OCI-LY1 (cell line): ENCODE results near the gene ADTRP.

Experiments used
- H2AFZ ChIP-seq: fragments of 200-600 bp; sonication (generic), shearing (Covaris generic); 2 replicates; pipeline ENCODE4 v1.6.0; 2014; ENCODE audit warnings: antibody characterized with exemption, mild to moderate bottlenecking, low read length
- H3F3A ChIP-seq: fragments of 200-600 bp; sonication (generic), shearing (Covaris generic); 2 replicates; pipeline ENCODE4 v1.6.0; 2014; ENCODE audit warnings: mild to moderate bottlenecking, antibody characterized with exemption, low read length, moderate library complexity; ENCODE audit not compliant: insufficient read depth
- H3K27ac ChIP-seq: fragments of 200-600 bp; sonication (generic); 2 replicates; pipeline ENCODE4 v1.5.1; 2014; ENCODE audit warnings: low read length, mixed run types, mild to moderate bottlenecking, low read depth; ENCODE audit not compliant: poor library complexity, severe bottlenecking
- H3K27me3 ChIP-seq: fragments of 200-600 bp; sonication (generic); 2 replicates; pipeline ENCODE4 v1.6.0; 2014; ENCODE audit warnings: antibody characterized with exemption, mild to moderate bottlenecking, low read length, moderate library complexity; ENCODE audit not compliant: insufficient read depth
- H3K36me3 ChIP-seq: fragments of 200-600 bp; sonication (generic); 2 replicates; pipeline ENCODE4 v1.6.1; 2014; ENCODE audit warnings: mild to moderate bottlenecking, antibody characterized with exemption, low read length, moderate library complexity, mixed read lengths; ENCODE audit not compliant: insufficient read depth
- H3K4me1 ChIP-seq: fragments of 200-600 bp; sonication (generic); 2 replicates; pipeline ENCODE4 v1.5.1; 2014; ENCODE audit warnings: mild to moderate bottlenecking, low read length, moderate library complexity; ENCODE audit not compliant: insufficient read depth, severe bottlenecking
- H3K4me2 ChIP-seq: fragments of 200-600 bp; sonication (generic), shearing (Covaris generic); 2 replicates; pipeline ENCODE4 v1.6.1; 2014; ENCODE audit warnings: low read length
- H3K4me3 ChIP-seq: fragments of 200-600 bp; sonication (generic); 2 replicates; pipeline ENCODE4 v1.5.1; 2014; ENCODE audit warnings: low read length, low read depth, mild to moderate bottlenecking, mixed read lengths; ENCODE audit not compliant: poor library complexity, severe bottlenecking
- H3K79me2 ChIP-seq: fragments of 200-600 bp; shearing (Covaris generic); 2 replicates; pipeline ENCODE4 v1.6.1; 2016; ENCODE audit warnings: mixed run types, low read length, mixed read lengths; ENCODE audit not compliant: insufficient read depth
- H3K9ac ChIP-seq: fragments of 200-600 bp; sonication (generic), shearing (Covaris generic); 2 replicates; pipeline ENCODE4 v1.6.1; 2014; ENCODE audit warnings: mild to moderate bottlenecking, low read length, mixed read lengths
- H3K9me2 ChIP-seq: fragments of 200-600 bp; sonication (generic), shearing (Covaris generic); 2 replicates; pipeline ENCODE4 v1.6.1; 2014; ENCODE audit warnings: low read depth, mild to moderate bottlenecking, low read length, mixed read lengths
- H3K9me3 ChIP-seq: fragments of 200-600 bp; shearing (Covaris generic); 2 replicates; pipeline ENCODE4 v1.6.1; 2014; ENCODE audit warnings: low read length, mixed read lengths
- H4K20me1 ChIP-seq: fragments of 200-600 bp; sonication (generic), shearing (Covaris generic); 2 replicates; pipeline ENCODE4 v1.6.0; 2016; ENCODE audit warnings: mild to moderate bottlenecking, low read length; ENCODE audit not compliant: insufficient read depth
- CTCF ChIP-seq: fragments of 200-600 bp; sonication (generic), shearing (Covaris generic); IDR thresholded peaks from 2 replicates; pipeline ENCODE4 v1.5.1; 2017; ENCODE audit warnings: mild to moderate bottlenecking, antibody characterized with exemption, low read length, moderate library complexity, mixed read lengths
- EZH2 ChIP-seq: fragments of 200-600 bp; sonication (generic), shearing (Covaris generic); IDR thresholded peaks from 2 replicates; pipeline ENCODE4 v1.8.0; 2017; ENCODE audit warnings: borderline replicate concordance, mixed run types, mild to moderate bottlenecking, antibody characterized with exemption, low read length, moderate library complexity, mixed read lengths

The ADTRP gene

DNA sequence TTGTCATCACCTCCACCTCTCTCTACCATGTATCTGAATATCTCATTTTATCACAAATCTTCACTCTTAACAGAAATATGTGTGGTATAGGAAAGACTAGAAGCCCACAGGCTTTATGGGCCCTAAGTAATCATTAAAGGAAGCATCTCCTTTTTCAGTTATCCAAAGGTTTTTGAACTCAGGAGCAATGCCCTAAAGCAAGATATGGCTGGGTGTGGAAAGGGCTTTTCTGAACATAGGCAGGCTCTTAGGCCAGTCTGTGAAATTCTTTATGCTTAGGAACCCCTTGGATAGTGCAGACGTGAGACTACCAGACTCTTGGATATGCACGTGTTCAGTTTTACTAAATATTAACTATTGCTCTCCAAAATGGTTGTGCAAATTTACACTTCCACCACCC lies 99.5 kb downstream of the ADTRP start:
- Histone ChIP-seq H3K27me3 (no peaks in the 10 kb centered on the region), H3K9ac (no peak overlapping the region), H4K20me1 (no peaks in the 10 kb centered on the region), H3K4me1 (no peaks in the 10 kb centered on the region), H3K9me2 (no peaks in the 10 kb centered on the region; the same call in 1 of the 2 replicates), H3K4me3 (no peak overlapping the region), H3K79me2 (no peaks in the 10 kb centered on the region), H3K9me3 (peaks cover 6% of the 10 kb centered on the region; the same call in 1 of the 2 replicates), H3K27ac (no peak overlapping the region), H3K36me3 (no peaks in the 10 kb centered on the region; the same call in 1 of the 2 replicates), H2AFZ (no peak overlapping the region), H3K4me2 (no peak overlapping the region), H3F3A (no peaks in the 10 kb centered on the region)
- TF ChIP-seq CTCF (no peak), EZH2 (no peak)

- no peaks in the 10 kb centered on the region; the same call in 1 of the 2 replicates for H3K9me2 ChIP-seq
- no peaks in the 10 kb centered on the region for H4K20me1 ChIP-seq
- TF ChIP-seq CTCF: no peak
- no peak for TF ChIP-seq EZH2
- peaks cover 2% of the 10 kb centered on the region; the same call in 1 of the 2 replicates for H3K9me3 ChIP-seq
- no peak overlapping the region for H3K4me2 ChIP-seq
- no peaks in the 10 kb centered on the region for H3K79me2 ChIP-seq
- H3K27me3 ChIP-seq: no peaks in the 10 kb centered on the region
- H3K27ac ChIP-seq: no peak overlapping the region
- H3K9ac ChIP-seq: no peak overlapping the region
- H3K4me1 ChIP-seq: no peaks in the 10 kb centered on the region
- H3F3A ChIP-seq: no peaks in the 10 kb centered on the region
- no peaks in the 10 kb centered on the region; the same call in 1 of the 2 replicates for H3K36me3 ChIP-seq
- no peak overlapping the region for H3K4me3 ChIP-seq
- H2AFZ ChIP-seq: no peak overlapping the region
Measured at GRCh38 chr6:11675601-11676000, 103.0 kb downstream of the ADTRP start.

GRCh38 chr6:11672669-11673068 lies 105.9 kb downstream of the ADTRP start:
- no peaks in the 10 kb centered on the region for H3K9me3 ChIP-seq
- no peaks in the 10 kb centered on the region for H4K20me1 ChIP-seq
- no peaks in the 10 kb centered on the region for H3K79me2 ChIP-seq
- no peak overlapping the region for H2AFZ ChIP-seq
- no peak overlapping the region for H3K27ac ChIP-seq
- H3K4me3 ChIP-seq: no peak overlapping the region
- no peak for TF ChIP-seq EZH2
- no peaks in the 10 kb centered on the region for H3K27me3 ChIP-seq
- no peaks in the 10 kb centered on the region for H3K4me1 ChIP-seq
- H3F3A ChIP-seq: no peaks in the 10 kb centered on the region
- no peak overlapping the region for H3K9ac ChIP-seq
- H3K9me2 ChIP-seq: no peaks in the 10 kb centered on the region; the same call in 1 of the 2 replicates
- H3K4me2 ChIP-seq: no peak overlapping the region
- no peaks in the 10 kb centered on the region for H3K36me3 ChIP-seq

DNA sequence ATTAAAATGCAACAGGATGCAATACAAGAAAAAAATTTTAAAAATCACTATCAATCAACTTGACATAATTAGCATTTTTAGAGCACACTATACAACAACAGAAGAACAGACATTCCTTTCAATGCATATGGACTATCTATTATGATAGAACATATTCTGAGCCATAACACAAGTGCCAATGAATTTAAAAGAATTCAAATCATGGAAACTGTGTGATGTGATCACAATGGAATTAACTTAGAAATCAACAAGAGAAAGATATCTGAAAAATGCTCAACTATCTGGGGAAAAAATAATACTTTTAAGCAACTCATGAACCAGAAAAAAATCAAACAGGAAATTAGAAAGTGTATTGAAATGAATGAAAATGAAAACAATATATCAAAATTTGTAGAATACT lies 106.3 kb downstream of the ADTRP start:
- Histone ChIP-seq H3K27me3 (no peaks in the 10 kb centered on the region), H3K4me2 (no peak overlapping the region), H3F3A (no peaks in the 10 kb centered on the region), H2AFZ (no peak overlapping the region), H4K20me1 (no peaks in the 10 kb centered on the region), H3K9me2 (no peaks in the 10 kb centered on the region; the same call in 1 of the 2 replicates), H3K4me3 (no peak overlapping the region), H3K27ac (no peak overlapping the region), H3K36me3 (no peaks in the 10 kb centered on the region), H3K9ac (no peak overlapping the region), H3K79me2 (no peaks in the 10 kb centered on the region), H3K9me3 (no peaks in the 10 kb centered on the region), H3K4me1 (no peaks in the 10 kb centered on the region)
- TF ChIP-seq CTCF: no peak
- TF ChIP-seq EZH2: no peak
